ENCODE measurements around the gene DENND1B. TPM values are rescaled to one million over a fixed set of nuclear protein-coding genes. Genes with fewer than 3 reads are reported as not detected.

Gene DENND1B
- total RNA-seq, 1 experiment from 2014 or later = 9.6 TPM

DNA sequence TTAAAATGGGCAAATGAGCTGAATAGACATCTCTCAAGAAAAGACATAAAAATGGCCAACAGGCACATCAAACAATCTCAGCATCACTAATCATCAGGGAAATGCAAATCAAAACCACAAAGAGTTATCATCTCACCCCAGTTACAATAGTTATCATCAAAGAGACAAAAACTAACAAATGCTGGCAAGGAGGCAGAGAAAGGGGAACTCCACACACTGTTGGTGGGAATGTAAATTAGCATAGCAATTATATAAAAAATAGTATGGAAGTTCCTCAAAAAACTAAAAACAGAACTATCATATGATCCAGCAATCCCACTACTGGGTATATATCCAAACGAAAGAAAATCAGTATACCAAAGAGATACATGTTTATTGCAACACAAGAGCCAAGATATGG, 68.7 kb downstream of the DENND1B start:
- RAD21 ChIA-PET (ENCODE audit: low non-redundant PET in 1 of 2, low total read pairs in 2 of 2, uncharacterized antibody in 2 of 2, unreplicated experiment in 2 of 2) = no interaction called here
- no peak overlapping the region for H3K9ac ChIP-seq (ENCODE audit: low read length)
- intact Hi-C loops (cut with micrococcal nuclease) = no loop called here

More for the DNA sequence above, 68.7 kb downstream of the DENND1B start:
- Histone ChIP-seq H2AFZ (ENCODE audit: low read depth, low read length, poor library complexity, severe bottlenecking) (no peak overlapping the region), H3K79me2 (ENCODE audit: insufficient read depth, low read length) (no peaks in the 10 kb centered on the region), H3K9me2 (ENCODE audit: insufficient read depth) (no peaks in the 10 kb centered on the region), H3K36me3 (ENCODE audit: control insufficient read depth in 1 of 2, insufficient read depth in 2 of 2, low read length in 2 of 2) (no peaks in the 10 kb centered on the region), H3K4me2 (ENCODE audit: low read length) (no peak overlapping the region), H3K27me3 (ENCODE audit: insufficient read depth, low read length) (no peaks in the 10 kb centered on the region), H3K9me3 (ENCODE audit: control insufficient read depth in 1 of 2, insufficient read depth in 1 of 2, low read depth in 1 of 2, low read length in 2 of 2) (no peaks in the 10 kb centered on the region), H4K20me1 (ENCODE audit: insufficient read depth) (no peaks in the 10 kb centered on the region), H3K4me1 (ENCODE audit: control insufficient read depth in 1 of 2, insufficient read depth in 2 of 2, low read length in 2 of 2) (no peaks in the 10 kb centered on the region), H3K27ac (ENCODE audit: low read depth, low read length) (no peak overlapping the region), H3K4me3 (replicated peaks in 1 of 2; ENCODE audit: low read depth in 1 of 2, low read length in 2 of 2) (no peak overlapping the region)
- TF ChIP-seq, protein P1, sequence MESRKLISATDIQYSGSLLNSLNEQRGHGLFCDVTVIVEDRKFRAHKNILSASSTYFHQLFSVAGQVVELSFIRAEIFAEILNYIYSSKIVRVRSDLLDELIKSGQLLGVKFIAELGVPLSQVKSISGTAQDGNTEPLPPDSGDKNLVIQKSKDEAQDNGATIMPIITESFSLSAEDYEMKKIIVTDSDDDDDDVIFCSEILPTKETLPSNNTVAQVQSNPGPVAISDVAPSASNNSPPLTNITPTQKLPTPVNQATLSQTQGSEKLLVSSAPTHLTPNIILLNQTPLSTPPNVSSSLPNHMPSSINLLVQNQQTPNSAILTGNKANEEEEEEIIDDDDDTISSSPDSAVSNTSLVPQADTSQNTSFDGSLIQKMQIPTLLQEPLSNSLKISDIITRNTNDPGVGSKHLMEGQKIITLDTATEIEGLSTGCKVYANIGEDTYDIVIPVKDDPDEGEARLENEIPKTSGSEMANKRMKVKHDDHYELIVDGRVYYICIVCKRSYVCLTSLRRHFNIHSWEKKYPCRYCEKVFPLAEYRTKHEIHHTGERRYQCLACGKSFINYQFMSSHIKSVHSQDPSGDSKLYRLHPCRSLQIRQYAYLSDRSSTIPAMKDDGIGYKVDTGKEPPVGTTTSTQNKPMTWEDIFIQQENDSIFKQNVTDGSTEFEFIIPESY (IDR thresholded peaks at IDR 0.05; ENCODE audit: extremely low read depth, insufficient replicate concordance, low read length) = no peak
- TF ChIP-seq POLR2A (IDR thresholded peaks at IDR 0.05; ENCODE audit: borderline replicate concordance, extremely low read depth, insufficient read depth, insufficient read length) (no peak), EZH2phosphoT487 (IDR thresholded peaks at IDR 0.05; ENCODE audit: borderline replicate concordance) (no peak), CEBPB (IDR thresholded peaks at IDR 0.05; ENCODE audit: low read depth) (no peak), SP1 (IDR thresholded peaks at IDR 0.05; ENCODE audit: low read depth) (no peak), FOSL1 (IDR thresholded peaks at IDR 0.05; ENCODE audit: low read depth) (no peak), TCF7L2 (IDR thresholded peaks at IDR 0.05; ENCODE audit: borderline replicate concordance, extremely low read depth, insufficient read depth, insufficient read length) (no peak), SIN3A (IDR thresholded peaks at IDR 0.05; ENCODE audit: low read depth) (no peak), EZH2 (IDR thresholded peaks at IDR 0.05) (no peak), EGR1 (IDR thresholded peaks at IDR 0.05; ENCODE audit: low read depth) (no peak), JUND (IDR thresholded peaks at IDR 0.05) (no peak), ZFX (IDR thresholded peaks at IDR 0.05) (no peak), POLR2AphosphoS5 (IDR thresholded peaks at IDR 0.05; ENCODE audit: low read depth, low read length) (no peak), SRF (IDR thresholded peaks at IDR 0.05; ENCODE audit: low read depth) (no peak)
- TF ChIP-seq, protein P2, sequence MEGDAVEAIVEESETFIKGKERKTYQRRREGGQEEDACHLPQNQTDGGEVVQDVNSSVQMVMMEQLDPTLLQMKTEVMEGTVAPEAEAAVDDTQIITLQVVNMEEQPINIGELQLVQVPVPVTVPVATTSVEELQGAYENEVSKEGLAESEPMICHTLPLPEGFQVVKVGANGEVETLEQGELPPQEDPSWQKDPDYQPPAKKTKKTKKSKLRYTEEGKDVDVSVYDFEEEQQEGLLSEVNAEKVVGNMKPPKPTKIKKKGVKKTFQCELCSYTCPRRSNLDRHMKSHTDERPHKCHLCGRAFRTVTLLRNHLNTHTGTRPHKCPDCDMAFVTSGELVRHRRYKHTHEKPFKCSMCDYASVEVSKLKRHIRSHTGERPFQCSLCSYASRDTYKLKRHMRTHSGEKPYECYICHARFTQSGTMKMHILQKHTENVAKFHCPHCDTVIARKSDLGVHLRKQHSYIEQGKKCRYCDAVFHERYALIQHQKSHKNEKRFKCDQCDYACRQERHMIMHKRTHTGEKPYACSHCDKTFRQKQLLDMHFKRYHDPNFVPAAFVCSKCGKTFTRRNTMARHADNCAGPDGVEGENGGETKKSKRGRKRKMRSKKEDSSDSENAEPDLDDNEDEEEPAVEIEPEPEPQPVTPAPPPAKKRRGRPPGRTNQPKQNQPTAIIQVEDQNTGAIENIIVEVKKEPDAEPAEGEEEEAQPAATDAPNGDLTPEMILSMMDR (IDR thresholded peaks at IDR 0.05 in 2 of 3, conservative IDR thresholded peaks at IDR 0.05 in 1 of 3; ENCODE audit: borderline replicate concordance in 1 of 3, insufficient read depth in 1 of 3, low read depth in 2 of 3, low read length in 2 of 3) = no peak
- TF ChIP-seq, protein P3, sequence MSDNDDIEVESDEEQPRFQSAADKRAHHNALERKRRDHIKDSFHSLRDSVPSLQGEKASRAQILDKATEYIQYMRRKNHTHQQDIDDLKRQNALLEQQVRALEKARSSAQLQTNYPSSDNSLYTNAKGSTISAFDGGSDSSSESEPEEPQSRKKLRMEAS (IDR thresholded peaks at IDR 0.05) = no peak
- TF ChIP-seq, protein P4, sequence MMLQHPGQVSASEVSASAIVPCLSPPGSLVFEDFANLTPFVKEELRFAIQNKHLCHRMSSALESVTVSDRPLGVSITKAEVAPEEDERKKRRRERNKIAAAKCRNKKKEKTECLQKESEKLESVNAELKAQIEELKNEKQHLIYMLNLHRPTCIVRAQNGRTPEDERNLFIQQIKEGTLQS (IDR thresholded peaks at IDR 0.05) = no peak
- BruUV-seq (replicated peaks) = no TSS peak
- DNase-seq (ENCODE audit: low read depth, low spot score) (no peak), ATAC-seq (no peak)
- POLR2A ChIA-PET = no interaction called here
- CTCF ChIA-PET = interaction anchor here (1.2 kb wide), 1 partner anchor 13 kb away, joined by 3 read pairs; no protein-coding TSS in a partner anchor

All from HCT116 (cell line).